Suppressor macrophage (primary cell): ENCODE data around the gene RAD23A.
"Not testable (repeated sequence)": the region's sequence is repeated elsewhere in the genome, so short reads cannot be mapped to it uniquely, and the experiment has no call there.

ENCODE experiments used
- DNase-seq, 4 experiments: peaks; one replicate each; pipeline ENCODE4 v3.0.0-alpha.2; 2020 to 2022

RAD23A gene

DNA sequence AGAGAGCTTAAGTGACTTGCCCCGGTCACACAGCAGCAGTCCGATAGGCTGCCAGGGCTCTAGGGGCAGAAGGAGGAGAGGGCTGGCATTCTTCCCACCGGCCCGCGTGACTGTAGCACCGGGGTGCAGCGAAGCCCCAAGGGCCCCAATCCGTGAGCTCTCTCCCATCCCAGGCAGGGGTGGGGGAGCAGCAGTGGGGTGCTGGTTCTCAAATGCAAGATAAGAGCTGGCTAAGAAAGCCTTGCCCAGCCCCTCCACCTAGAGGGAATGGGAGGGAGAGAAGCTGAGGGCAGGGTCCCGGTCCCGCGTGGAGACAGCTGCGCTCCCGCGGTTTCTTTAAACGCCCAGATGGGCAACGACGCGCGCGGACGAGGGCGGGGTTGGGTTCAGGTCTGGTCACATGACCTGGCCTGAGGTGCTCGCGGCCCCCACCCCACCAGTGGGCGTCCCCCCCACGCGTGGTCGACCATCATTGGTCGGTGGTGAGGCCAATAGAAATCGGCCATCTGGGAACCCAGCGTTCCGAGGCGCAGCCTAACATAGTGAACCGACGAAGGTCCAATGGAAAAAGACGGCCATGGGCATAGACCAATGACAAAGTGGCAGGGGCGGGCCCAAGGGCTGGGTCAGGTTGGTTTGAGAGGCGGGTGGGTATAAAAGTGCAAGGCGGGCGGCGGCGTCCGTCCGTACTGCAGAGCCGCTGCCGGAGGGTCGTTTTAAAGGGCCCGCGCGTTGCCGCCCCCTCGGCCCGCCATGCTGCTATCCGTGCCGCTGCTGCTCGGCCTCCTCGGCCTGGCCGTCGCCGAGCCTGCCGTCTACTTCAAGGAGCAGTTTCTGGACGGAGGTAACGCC is 7.5 kb upstream of the RAD23A start, which contains the start of gene CALR:
TSS of gene CALR (plus strand) at position 683 of the 852 bp plus-strand sequence. CDS start at position 754, 71 bp downstream.
- DNase-seq: peak; percentile 99 to 100 (median 100)

DNA sequence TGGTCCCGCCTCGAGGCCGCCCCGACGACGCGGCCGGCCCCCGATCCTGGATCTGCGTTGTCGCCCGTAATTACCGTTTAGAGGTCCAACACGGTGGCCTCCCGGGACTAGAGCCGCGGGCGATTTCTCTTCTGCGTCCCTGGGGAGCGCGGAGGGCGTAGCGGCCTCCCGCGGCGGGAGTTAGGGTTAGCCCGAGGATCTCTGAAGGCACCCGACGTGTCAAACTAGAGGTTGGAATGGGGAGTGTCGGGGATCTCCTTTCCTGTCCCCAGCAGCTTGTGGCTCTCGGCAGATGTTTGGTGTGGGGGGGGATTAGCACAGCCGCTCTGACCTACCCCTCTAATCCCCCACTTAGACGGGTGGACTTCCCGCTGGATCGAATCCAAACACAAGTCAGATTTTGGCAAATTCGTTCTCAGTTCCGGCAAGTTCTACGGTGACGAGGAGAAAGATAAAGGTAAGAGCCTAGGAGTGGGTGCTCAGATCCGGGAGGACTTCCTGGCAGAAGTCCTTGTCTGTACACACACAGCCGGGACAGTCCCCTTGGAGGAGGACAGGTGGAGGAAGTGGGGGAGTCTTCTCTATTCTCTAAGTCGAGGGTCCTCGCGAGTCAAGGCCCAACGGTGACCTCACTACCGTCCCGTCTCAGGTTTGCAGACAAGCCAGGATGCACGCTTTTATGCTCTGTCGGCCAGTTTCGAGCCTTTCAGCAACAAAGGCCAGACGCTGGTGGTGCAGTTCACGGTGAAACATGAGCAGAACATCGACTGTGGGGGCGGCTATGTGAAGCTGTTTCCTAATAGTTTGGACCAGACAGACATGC is 6.7 kb upstream of the RAD23A start:
- peak; percentile 61 to 71 (median 66) for DNase-seq

DNA sequence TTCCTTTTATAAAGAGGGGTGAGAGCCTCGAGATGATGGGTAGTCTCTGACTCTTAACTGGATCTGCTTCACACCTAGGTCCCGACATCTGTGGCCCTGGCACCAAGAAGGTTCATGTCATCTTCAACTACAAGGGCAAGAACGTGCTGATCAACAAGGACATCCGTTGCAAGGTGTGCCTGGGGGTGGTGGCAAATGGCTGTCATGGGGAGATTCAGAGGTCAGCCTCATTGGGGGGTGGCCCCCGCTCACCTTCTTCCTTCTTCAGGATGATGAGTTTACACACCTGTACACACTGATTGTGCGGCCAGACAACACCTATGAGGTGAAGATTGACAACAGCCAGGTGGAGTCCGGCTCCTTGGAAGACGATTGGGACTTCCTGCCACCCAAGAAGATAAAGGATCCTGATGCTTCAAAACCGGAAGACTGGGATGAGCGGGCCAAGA is 5.7 kb upstream of the RAD23A start:
- DNase-seq: no peak

DNA sequence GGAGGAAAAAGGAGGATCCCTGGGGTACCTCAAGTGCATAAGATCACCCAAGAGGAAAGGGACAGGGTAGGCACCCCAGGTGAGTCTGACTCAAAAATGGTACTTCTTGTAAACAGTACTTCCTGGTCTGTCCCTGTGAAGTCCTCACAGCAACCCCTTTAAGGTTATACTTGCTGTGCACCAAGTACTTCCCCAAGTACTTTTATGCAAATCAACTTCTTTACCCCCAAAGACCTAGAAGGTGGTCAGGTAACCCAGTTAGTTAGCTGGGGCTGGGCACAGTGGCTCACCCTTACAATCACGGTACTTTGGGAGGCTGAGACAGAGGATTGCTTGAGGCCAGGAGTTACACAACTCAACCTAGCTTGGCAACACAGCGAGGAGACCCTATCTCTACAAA is 4.8 kb upstream of the RAD23A start:
- DNase-seq: peak in 1 of 4 experiments; percentile 1

DNA sequence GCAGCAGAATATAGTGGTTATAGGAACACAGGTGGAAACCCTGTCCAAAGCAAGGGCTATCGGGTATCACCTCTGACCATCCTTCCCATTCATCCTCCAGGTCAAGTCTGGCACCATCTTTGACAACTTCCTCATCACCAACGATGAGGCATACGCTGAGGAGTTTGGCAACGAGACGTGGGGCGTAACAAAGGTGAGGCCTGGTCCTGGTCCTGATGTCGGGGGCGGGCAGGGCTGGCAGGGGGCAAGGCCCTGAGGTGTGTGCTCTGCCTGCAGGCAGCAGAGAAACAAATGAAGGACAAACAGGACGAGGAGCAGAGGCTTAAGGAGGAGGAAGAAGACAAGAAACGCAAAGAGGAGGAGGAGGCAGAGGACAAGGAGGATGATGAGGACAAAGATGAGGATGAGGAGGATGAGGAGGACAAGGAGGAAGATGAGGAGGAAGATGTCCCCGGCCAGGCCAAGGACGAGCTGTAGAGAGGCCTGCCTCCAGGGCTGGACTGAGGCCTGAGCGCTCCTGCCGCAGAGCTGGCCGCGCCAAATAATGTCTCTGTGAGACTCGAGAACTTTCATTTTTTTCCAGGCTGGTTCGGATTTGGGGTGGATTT is 2.1 kb upstream of the RAD23A start:
- DNase-seq: peak in 1 of 4 experiments; percentile 5

DNA sequence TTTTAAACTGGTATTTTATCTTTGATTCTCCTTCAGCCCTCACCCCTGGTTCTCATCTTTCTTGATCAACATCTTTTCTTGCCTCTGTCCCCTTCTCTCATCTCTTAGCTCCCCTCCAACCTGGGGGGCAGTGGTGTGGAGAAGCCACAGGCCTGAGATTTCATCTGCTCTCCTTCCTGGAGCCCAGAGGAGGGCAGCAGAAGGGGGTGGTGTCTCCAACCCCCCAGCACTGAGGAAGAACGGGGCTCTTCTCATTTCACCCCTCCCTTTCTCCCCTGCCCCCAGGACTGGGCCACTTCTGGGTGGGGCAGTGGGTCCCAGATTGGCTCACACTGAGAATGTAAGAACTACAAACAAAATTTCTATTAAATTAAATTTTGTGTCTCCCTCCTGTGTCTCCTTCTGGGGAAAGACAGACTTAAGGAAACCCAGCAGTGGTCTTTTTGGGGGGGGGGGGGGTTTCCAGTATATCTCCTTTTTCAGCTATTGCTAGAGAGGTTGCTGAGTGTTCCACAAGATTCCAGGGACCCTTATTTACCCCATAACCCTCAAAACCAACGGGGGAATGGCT is 1.5 kb upstream of the RAD23A start:
- no peak for DNase-seq

DNA sequence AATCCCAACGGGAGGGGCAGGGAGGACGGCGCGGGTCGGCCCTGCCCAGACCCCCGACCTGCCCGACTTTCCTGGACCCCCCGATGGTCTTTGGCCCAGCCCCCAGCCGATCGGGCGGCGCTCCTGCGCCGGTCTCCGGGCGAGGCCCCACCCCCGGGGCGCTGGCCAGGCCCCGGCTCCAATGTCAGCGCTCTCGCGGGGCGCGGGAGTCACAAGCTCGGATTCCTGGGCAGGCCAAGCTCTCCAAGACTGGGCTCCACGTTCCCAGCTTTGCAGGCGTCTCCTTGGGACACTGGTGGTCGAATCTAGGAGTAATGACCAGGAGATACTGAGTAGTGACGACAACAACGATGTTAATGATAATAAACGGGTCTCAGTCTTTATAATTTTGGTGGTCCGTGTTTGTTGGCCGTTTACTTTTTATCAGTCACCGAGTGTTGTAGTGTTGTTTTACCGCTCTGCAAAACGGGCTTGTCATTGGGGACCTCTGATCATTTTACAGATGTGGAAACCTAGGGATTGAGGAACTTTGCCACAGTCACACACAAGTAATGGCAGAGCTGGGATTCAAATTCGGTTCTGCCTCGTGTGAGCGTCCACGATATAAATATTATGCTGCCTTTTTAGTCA is 545 bp downstream of the RAD23A start:
- DNase-seq: peak; percentile 78 to 91 (median 85)

DNA sequence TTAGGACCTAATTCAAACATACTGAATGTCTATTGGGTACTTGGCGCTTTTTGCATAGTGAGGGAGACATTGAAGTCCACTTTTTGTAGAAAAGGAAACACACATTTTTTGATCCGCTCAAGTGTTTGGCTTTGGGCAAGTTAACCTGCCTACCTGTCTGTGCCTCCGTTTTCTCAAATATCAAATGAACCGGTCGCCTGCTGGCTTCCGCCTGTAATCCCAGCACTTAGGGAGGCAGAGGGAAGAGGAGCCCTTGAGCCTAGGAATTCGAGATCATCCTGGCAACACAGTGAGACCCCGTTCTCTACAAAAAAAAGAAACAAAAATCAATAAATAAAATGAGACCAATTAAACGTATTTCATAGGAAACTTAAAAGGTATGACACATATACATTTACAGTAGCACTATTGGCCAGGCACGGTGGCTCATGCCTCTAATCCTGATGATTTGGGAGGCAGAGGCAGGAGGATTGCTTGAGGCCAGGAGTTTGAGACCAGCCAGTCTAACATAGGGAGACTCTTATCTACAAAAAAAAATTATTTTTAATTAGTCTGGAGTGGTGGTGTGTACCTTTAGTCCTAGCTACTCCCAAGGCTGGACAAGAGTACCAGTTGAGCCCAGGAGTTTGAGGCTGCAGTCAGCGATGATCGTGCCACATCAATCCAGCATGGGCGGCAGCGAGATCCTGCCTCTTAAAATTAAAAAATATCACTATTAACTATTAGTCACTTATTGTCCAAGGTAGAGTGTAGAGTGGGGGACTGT is 1.3 kb downstream of the RAD23A start:
- DNase-seq: peak in 1 of 4 experiments; percentile 1

DNA sequence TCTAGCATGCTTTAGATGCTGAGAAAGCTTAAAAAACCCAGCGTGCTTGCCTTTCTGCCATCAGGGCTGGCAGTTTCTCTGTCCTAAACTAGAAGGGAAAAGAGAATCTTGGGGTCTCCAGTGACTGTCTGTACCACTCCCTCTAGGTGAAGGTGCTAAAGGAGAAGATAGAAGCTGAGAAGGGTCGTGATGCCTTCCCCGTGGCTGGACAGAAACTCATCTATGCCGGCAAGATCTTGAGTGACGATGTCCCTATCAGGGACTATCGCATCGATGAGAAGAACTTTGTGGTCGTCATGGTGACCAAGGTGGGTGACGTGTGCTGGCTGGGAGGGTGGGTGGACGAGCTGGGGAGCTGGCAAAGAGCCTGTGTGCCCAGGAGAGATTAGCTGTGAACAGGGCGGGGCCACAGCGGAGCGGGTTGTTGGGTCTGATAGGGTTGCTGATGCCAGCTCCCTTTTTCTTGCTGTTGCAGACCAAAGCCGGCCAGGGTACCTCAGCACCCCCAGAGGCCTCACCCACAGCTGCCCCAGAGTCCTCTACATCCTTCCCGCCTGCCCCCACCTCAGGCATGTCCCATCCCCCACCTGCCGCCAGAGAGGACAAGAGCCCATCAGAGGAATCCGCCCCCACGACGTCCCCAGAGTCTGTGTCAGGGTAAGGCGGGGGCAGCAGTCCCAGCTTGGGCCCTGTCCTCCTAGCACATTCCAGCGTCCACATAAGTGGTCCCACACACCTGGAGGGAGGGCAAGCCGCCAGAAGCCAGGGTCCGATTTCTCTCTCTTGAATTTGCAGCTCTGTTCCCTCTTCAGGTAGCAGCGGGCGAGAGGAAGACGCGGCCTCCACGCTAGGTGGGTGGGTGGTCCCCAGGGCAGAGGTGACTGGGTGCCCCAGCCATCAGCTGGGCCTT is 2.3 kb downstream of the RAD23A start:
- DNase-seq: no peak

DNA sequence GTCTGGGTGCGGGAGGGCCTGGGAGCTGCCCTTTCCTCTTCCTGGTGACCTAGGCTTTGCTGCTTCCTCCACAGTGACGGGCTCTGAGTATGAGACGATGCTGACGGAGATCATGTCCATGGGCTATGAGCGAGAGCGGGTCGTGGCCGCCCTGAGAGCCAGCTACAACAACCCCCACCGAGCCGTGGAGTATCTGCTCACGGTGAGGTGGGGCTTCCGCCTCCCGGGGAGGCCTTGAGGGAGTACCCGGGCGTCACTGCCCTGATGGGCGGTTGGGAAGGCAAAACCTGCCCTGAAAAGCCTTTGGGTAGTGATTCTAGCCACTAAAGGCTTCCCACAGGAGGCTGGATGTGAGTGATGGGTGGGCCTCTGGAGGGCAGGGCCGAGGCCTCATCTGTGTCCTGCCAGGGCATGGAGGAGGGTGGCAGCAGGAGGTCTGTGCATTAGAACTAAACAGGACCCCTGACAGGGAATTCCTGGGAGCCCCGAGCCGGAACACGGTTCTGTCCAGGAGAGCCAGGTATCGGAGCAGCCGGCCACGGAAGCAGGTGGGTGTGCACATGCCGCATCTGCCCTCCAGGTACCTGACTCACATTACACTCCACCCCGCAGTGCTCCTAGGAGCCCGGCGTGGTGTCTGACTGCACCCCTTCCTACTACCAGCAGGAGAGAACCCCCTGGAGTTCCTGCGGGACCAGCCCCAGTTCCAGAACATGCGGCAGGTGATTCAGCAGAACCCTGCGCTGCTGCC is 3.1 kb downstream of the RAD23A start:
- no peak for DNase-seq

DNA sequence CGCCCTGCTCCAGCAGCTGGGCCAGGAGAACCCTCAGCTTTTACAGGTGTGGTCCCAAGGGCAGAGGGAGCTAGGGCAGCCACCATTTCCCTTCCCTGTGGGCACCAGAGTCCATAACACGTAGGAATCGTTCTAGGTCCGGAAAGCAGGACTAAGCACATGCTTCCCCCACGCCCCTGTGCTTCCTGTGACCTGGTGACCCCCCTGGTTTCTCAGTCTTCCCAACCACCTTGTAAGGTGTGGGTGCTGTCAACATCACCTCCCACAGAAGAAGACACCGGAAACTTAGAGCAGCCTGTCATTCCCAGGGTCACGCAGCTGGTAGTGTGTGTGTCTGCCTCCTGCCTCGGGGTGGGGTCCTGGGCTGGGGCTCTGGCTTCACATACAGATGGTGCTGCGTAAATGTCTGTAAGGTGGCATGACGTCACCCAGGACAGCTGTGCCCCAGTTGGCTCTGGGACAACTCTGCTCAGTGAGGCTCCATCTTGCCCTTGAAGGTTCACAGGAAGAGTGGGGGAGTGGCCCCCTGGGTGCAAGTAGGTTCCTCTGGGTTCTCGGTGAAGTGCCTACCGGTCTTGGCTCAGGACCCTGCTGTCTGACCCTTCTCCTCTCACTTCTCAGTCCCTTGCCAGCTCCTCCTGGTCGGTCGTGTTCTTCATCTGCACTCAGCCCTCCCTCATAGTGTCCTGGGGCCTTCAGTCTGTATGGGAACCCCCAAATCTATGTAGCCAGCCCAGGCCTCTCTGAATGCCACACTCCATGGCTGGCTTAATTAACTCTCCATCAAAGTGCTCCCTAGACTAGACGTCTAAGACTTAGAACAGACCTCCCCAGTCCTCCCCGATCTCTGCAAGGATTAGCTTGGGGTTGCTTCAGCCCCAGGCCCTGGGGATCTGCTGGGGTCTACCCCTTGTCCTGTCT is 4.0 kb downstream of the RAD23A start:
- no peak for DNase-seq

DNA sequence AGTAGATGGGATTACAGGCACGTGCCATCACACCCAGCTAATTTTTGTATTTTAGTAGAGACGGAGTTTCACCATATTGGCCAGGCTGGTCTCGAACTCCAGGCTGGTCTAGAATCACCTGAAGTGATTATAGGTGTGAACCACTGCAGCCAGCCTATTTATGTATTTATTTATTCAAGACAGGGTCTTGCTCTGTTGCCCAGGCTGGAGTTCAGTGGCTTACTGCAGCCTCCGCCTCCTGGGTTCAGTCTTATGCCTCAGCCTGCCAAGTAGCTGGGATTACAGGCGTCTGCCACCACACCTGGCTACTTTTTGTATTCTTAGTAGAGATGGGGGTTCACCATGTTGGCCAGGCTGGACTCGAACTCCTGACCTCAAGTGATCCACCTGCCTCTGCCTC is 6.4 kb downstream of the RAD23A start:
- not testable (repeated sequence) for DNase-seq

DNA sequence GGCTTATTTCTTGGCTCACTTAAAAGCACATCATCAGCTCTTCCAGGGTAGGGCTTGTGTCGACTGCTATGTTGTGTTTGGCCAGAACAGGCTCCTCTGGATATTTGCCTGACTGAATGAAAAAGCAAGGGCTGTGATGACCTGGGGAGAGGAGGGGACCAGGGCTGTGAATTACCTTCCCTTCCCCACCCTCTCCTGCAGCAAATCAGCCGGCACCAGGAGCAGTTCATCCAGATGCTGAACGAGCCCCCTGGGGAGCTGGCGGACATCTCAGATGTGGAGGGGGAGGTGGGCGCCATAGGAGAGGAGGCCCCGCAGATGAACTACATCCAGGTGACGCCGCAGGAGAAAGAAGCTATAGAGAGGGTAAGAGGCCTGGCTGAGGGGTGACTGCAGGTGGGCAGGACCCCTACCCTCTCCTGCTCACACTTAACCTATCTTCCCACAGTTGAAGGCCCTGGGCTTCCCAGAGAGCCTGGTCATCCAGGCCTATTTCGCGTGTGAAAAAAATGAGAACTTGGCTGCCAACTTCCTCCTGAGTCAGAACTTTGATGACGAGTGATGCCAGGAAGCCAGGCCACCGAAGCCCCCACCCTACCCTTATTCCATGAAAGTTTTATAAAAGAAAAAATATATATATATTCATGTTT is 7.0 kb downstream of the RAD23A start:
- peak; percentile 83 to 89 (median 84) for DNase-seq

DNA sequence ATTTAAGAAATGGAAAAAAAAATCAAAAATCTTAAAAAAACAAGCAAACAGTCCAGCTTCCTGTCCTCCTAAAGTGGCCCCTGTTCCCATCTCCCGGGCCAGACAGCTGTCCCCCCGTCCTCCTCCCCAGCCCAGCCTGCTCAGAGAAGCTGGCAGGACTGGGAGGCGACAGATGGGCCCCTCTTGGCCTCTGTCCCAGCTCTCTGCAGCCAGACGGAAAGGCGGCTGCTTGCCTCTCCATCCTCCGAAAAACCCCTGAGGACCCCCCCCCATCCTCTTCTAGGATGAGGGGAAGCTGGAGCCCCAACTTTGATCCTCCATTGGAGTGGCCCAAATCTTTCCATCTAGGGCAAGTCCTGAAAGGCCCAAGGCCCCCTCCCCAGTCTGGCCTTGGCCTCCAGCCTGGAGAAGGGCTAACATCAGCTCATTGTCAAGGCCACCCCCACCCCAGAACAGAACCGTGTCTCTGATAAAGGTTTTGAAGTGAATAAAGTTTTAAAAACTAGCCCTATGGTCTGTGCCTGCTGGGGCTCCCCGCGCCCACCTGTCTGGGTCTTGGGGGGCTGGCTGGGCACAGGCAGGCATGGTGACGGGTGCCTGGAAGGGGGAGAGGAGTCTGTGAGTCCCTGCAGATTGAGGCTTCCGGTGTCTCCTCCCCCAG is 7.6 kb downstream of the RAD23A start:
- DNase-seq: peak in 1 of 4 experiments; percentile 0

DNA sequence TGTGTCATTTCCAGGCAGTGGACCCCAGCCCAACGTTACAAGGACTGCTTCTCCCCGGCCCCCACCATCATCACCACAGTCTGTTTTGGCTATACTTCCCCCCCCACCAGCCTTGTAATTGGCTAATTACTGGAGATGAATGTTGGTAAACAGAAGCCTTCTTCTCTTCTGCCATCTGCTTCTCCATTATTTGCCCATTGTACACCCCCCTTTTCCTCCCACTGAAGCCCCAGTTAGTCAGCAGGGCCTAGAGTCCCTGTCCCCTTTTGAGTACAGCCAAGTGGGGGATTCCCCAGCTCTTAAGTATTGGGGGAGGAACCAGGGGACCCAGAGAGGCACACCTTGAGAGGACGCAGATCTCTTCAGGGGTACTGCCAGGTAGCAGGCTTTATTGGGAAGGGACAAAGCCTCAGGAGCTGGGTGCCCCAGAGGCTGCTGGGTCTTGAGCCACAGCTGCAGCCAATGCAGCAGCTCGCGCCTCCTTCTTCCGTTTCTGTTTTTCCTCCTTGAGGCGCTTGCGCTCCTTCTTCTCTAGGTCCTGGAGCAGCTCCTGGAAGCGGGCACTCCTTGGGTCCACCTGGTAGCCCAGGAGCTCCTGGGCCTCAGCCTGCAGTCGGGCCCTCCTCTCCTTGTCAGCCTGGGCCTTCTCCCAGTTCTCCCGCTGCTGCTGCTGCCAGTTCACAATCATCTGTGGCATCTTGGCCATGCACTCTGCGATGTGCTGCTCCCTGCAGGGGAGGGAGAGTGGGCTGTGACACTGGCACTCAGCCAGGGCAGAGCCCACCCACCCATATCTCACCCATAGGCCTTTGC is 8.3 kb downstream of the RAD23A start:
- peak in 2 of 4 experiments; percentile 3 to 28 for DNase-seq

DNA sequence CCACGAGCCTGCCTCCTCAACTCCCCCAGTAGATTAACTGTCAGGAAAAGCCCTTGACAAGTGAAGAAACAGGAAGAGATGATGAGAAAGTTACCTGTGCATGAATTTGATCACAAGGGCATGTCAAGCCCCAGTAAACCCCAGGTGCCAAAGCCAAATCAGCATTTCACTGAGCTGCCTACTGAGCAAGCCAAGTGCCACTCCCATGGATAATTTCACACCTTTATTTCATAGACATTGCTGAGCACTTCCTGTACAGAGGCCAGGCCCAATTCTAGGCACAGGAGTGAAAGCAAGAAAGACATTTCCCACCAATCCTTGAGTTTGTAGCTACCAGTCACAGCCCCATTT is 8.9 kb downstream of the RAD23A start:
- peak in 1 of 4 experiments; percentile 2 for DNase-seq
